ENCODE data around the gene DOCK9. TPM values are rescaled to one million over a fixed set of nuclear protein-coding genes. Genes with fewer than 3 reads are reported as not detected.

The DOCK9 gene
- total and polyA plus RNA-seq, 2 donors (not counting 3 experiments of a cell fraction or from before 2014, with no cell fraction given) = 147 to 323 TPM

GRCh38 chr13:98844021-98844420 lies 133.8 kb downstream of the DOCK9 start:
- Histone ChIP-seq H3K27me3 (ENCODE audit: control insufficient read depth in 2 of 2, insufficient read depth in 2 of 2, low read length in 2 of 2) (no peaks in the 10 kb centered on the region), H3K9ac (replicated peaks; ENCODE audit: extremely low read depth, insufficient read depth, low read length) (no peak overlapping the region), H3K36me3 (ENCODE audit: control insufficient read depth in 2 of 2, extremely low read depth in 1 of 2, insufficient read depth in 2 of 2, low read length in 2 of 2) (peaks cover 28 to 37% of the 10 kb centered on the region in 2 experiments), H3K79me2 (ENCODE audit: control insufficient read depth, insufficient read depth, low read length) (no peaks in the 10 kb centered on the region), H3K9me3 (replicated peaks; ENCODE audit: control insufficient read depth, insufficient read depth, low read length) (no peaks in the 10 kb centered on the region), H3K9me1 (replicated peaks; ENCODE audit: control insufficient read depth, extremely low read depth, insufficient read depth, low read length) (no peaks in the 10 kb centered on the region), H2AFZ (ENCODE audit: low read depth, low read length) (no peak overlapping the region), H3K27ac (ENCODE audit: insufficient read depth, low read depth, low read length) (no peak overlapping the region), H3K4me1 (ENCODE audit: control insufficient read depth, extremely low read depth, insufficient read depth, low read length) (peaks cover 6% of the 10 kb centered on the region), H4K20me1 (replicated peaks; ENCODE audit: control insufficient read depth, extremely low read depth, insufficient read depth, low read length) (no peaks in the 10 kb centered on the region), H3K4me3 (replicated peaks in 1 of 3; ENCODE audit: insufficient read depth in 1 of 3, low read depth in 1 of 3, low read length in 3 of 3) (no peak overlapping the region), H3K4me2 (ENCODE audit: insufficient read depth, low read length) (no peak overlapping the region)
- no peak for FAIRE-seq
- ChIA-PET CTCF (interaction anchor here (1.1 to 2.9 kb wide), 8 partner anchors 13 to 810 kb away, joined by 3 to 26 read pairs (median 5); no protein-coding TSS in a partner anchor), POLR2A (no interaction called here)
- dilution Hi-C loops (cut with MboI; ENCODE audit: extremely low pct_ligation_motif_present, low sequenced_read_pairs) (no loop called here), intact Hi-C loops (cut with micrococcal nuclease) (no loop called here)
- BruUV-seq (replicated peaks) = no TSS peak
- TF ChIP-seq MYC (IDR thresholded peaks at IDR 0.05; ENCODE audit: low read depth, low read length) (no peak), POLR2A (IDR thresholded peaks at IDR 0.05; ENCODE audit: low read depth, low read length) (no peak), CTCF (IDR thresholded peaks at IDR 0.05; ENCODE audit: extremely low read depth in 1 of 2, insufficient read depth in 1 of 2, low read depth in 1 of 2, low read length in 2 of 2) (no peak)
- DNase-seq (ENCODE audit: low read depth, low spot score) = no peak

GRCh38 chr13:98843482-98843877 lies 134.4 kb downstream of the DOCK9 start:
- Histone ChIP-seq H3K79me2 (ENCODE audit: control insufficient read depth, insufficient read depth, low read length) (no peaks in the 10 kb centered on the region), H3K27ac (ENCODE audit: insufficient read depth, low read depth, low read length) (no peak overlapping the region), H3K4me1 (ENCODE audit: control insufficient read depth, extremely low read depth, insufficient read depth, low read length) (peaks cover 6% of the 10 kb centered on the region), H4K20me1 (replicated peaks; ENCODE audit: control insufficient read depth, extremely low read depth, insufficient read depth, low read length) (no peaks in the 10 kb centered on the region), H3K27me3 (ENCODE audit: control insufficient read depth in 2 of 2, insufficient read depth in 2 of 2, low read length in 2 of 2) (no peaks in the 10 kb centered on the region), H3K4me3 (replicated peaks in 1 of 3; ENCODE audit: insufficient read depth in 1 of 3, low read depth in 1 of 3, low read length in 3 of 3) (no peak overlapping the region), H3K9ac (replicated peaks; ENCODE audit: extremely low read depth, insufficient read depth, low read length) (no peak overlapping the region), H3K4me2 (ENCODE audit: insufficient read depth, low read length) (no peak overlapping the region), H3K9me1 (replicated peaks; ENCODE audit: control insufficient read depth, extremely low read depth, insufficient read depth, low read length) (no peaks in the 10 kb centered on the region), H2AFZ (ENCODE audit: low read depth, low read length) (no peak overlapping the region), H3K9me3 (replicated peaks; ENCODE audit: control insufficient read depth, insufficient read depth, low read length) (no peaks in the 10 kb centered on the region), H3K36me3 (ENCODE audit: control insufficient read depth in 2 of 2, extremely low read depth in 1 of 2, insufficient read depth in 2 of 2, low read length in 2 of 2) (peaks cover 27 to 35% of the 10 kb centered on the region in 2 experiments)
- FAIRE-seq (no peak), DNase-seq (ENCODE audit: low read depth, low spot score) (no peak)
- POLR2A ChIA-PET = no interaction called here
- intact Hi-C loops (cut with micrococcal nuclease) = loop anchor here (2.0 kb wide), 1 partner anchor 171 kb away; no protein-coding TSS in a partner anchor
- TF ChIP-seq FOS (IDR thresholded peaks at IDR 0.05; ENCODE audit: borderline replicate concordance, insufficient read depth, low read length) (no peak), JUN (IDR thresholded peaks at IDR 0.05; ENCODE audit: borderline replicate concordance, insufficient read depth, insufficient read length, low read depth) (no peak), MAX (IDR thresholded peaks at IDR 0.05; ENCODE audit: insufficient read depth, insufficient read length) (no peak), CTCF (IDR thresholded peaks at IDR 0.05; ENCODE audit: extremely low read depth in 1 of 2, insufficient read depth in 1 of 2, low read depth in 1 of 2, low read length in 2 of 2) (no peak), EZH2 (IDR thresholded peaks at IDR 0.05; ENCODE audit: borderline replicate concordance, low read depth, low read length, severe bottlenecking) (no peak), POLR2A (IDR thresholded peaks at IDR 0.05; ENCODE audit: low read depth, low read length) (no peak), POLR2AphosphoS5 (IDR thresholded peaks at IDR 0.05; ENCODE audit: insufficient read depth, low read depth, low read length) (no peak), MYC (IDR thresholded peaks at IDR 0.05; ENCODE audit: low read depth, low read length) (no peak), GATA2 (IDR thresholded peaks at IDR 0.05; ENCODE audit: insufficient read depth, insufficient read length, low read depth, low read length) (no peak)
- CTCF ChIA-PET = interaction anchor here (0.7 to 2.9 kb wide), 18 partner anchors 9 to 810 kb away, joined by 3 to 26 read pairs (median 4); no protein-coding TSS in a partner anchor
- no TSS peak for BruUV-seq (replicated peaks)
- dilution Hi-C loops (cut with MboI; ENCODE audit: extremely low pct_ligation_motif_present, low sequenced_read_pairs) = no loop called here

Measured in endothelial cell of umbilical vein (primary cell).